ENCODE data around the gene RNPEP.

DNA sequence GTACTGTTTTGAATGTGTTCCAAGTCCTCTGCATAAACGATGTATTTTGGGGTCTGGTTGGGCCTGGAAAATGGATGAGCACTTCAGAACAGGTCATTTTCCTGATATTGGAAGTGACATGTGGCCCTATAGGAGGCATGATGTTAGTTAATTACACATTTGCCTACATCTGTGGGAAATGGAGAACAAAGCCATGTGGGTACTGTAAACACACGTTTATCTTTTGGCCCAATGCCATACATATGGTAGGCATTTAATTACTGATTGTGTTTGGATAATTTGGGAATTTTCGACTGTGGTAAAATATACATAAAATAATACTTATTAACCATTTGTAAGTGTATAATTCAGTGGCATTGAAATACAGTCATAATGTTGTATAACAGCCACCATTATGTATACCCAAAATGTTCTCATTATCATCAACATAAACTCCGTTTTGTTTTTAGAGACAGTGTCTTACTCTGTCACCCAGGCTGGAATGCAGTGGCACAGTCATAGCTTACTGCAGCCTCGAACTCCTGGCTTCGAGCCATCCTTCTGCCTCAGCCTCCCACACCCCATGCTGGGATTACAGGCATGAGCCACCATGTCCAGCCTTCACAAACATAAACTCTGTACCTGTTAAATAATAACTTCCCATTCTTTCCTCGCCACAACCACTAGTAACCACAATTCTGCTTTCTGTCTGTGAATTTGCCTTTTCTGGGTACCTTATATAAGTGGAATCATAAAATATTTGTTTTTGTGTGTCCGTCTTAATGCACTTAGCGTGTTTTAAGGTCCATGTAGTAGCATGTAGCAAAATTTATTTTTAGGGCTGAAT is 11.9 kb upstream of the RNPEP start:
- TF ChIP-seq POLR2AphosphoS5 (IDR thresholded peaks at IDR 0.05) (no peak), CTCF (IDR thresholded peaks at IDR 0.05) (no peak), POLR2A (IDR thresholded peaks at IDR 0.05; ENCODE audit: low read depth) (no peak)

Data from esophagus muscularis mucosa (tissue), 3 donors.